LNCaP clone FGC (cell line): Measurements from ENCODE around the gene NFATC3.
"Not testable (repeated sequence)": the region's sequence is repeated elsewhere in the genome, so short reads cannot be mapped to it uniquely, and the experiment has no call there.

Experiments
- DNase-seq: peaks from one replicate; pipeline ENCODE4 v3.0.0-alpha.2; 2011; ENCODE audit warnings: low read depth
- H3K4me3 ChIP-seq: 2 replicates; pipeline ENCODE4 v1.5.1; 2011; ENCODE audit warnings: mild to moderate bottlenecking, low read depth, low read length, control low read depth
- TF ChIP-seq, protein P1 (sequence below): IDR thresholded peaks from 2 replicates; pipeline ENCODE4 v1.5.1; 2012; ENCODE audit warnings: mild to moderate bottlenecking; ENCODE audit not compliant: control insufficient read depth, insufficient read depth; ENCODE audit errors: extremely low read depth

Gene NFATC3

DNA sequence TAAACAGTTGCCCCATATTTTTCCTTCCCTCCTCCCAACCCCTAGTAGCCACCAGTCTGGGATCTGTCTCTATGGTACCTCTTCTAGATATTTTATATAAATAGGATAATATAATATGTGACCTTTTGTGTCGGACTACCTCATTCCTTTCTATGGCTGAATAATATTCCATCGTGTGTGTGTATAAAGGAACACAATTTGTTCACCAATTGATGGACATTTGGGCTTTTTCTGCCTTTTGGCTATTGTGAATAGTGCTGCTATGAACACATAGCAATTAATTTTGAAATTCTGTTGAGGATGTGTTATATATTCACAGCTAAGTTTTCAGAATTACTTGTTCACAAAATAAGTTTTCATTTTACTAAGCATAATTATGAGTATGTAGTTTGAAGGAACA is 2.5 kb downstream of the NFATC3 start:
- H3K4me3 ChIP-seq: no peak overlapping the region
- TF ChIP-seq, protein P1, sequence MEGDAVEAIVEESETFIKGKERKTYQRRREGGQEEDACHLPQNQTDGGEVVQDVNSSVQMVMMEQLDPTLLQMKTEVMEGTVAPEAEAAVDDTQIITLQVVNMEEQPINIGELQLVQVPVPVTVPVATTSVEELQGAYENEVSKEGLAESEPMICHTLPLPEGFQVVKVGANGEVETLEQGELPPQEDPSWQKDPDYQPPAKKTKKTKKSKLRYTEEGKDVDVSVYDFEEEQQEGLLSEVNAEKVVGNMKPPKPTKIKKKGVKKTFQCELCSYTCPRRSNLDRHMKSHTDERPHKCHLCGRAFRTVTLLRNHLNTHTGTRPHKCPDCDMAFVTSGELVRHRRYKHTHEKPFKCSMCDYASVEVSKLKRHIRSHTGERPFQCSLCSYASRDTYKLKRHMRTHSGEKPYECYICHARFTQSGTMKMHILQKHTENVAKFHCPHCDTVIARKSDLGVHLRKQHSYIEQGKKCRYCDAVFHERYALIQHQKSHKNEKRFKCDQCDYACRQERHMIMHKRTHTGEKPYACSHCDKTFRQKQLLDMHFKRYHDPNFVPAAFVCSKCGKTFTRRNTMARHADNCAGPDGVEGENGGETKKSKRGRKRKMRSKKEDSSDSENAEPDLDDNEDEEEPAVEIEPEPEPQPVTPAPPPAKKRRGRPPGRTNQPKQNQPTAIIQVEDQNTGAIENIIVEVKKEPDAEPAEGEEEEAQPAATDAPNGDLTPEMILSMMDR: no peak

DNA sequence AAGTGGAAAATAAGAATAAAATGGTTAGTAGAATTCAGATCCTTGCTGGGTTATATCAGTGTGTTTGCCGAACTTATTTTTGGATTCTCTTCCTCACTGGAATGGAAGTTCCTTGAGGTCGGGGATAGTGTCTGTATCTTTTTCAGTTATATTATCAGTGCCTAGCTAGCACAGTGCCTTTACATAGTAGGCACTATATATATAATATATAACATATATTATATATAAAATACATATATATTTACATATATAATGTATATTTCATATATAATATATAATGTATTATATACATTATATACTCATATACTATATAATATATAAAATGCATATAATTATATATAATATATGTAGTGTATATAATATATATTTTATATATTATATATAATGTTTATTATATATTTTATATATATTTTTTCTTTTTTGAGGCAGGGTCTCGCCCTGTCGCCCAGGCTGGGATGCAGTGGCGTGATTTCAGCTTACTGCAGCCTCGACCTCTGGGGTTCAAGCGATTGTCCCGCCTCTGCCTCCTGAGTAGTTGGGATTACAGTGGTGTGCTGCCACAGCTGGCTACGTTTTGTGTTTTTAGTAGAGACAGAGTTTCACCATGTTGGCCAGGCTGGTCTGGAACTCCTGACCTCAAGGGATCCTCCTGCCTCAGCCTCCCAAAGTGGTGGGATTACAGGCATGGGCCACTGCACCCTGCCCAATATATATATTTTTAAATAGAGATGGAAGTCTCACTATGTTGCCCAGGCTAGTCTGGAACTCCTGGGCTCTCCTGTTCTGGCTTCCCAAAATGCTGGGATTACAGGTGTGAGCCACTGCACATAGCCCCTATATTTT is 3.2 kb downstream of the NFATC3 start:
- TF ChIP-seq, protein P1: no peak
- H3K4me3 ChIP-seq: no peak overlapping the region
- DNase-seq: no peak

More for the DNA sequence above, 2.5 kb downstream of the NFATC3 start:
- DNase-seq: no peak

DNA sequence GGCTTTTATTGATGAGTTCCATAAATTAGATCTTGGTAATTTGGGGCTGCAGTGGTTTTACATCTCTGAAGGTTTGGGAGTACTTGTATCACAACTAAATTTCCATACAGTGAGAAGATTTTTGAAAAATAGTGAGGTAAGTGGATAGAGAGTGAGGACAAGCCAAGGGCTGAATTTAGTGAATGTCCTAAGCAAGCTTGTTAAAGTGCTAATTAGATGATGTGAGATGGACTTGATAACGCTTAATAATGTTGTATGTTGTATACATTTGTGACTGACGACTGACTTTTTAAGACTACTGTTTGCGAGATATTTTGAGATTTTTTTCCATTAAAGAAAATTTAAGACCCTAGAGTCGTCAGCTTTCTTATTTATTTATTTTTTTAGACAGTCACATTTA is 3.9 kb downstream of the NFATC3 start:
- TF ChIP-seq, protein P1: no peak
- no peak overlapping the region for H3K4me3 ChIP-seq
- DNase-seq: no peak

DNA sequence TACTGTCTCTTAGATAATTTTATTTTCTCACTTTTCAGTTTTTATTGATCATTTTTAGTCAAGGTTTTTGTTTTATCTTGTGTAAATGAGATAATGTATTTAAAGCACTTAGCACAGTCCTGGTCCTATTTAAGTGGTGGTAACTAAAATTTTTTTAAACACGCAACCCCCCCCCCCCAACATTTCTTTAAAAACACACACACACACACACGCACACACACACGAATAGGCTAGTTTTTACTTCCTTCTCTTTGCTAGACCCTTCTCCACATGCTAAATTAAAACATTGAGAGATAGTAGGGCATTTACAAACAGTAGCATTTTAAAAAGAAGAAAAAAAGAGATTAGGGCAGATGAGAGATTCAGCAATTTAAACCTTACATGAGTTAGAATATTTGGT is 5.0 kb downstream of the NFATC3 start:
- no peak for DNase-seq
- TF ChIP-seq, protein P1: no peak
- H3K4me3 ChIP-seq: no peak overlapping the region

DNA sequence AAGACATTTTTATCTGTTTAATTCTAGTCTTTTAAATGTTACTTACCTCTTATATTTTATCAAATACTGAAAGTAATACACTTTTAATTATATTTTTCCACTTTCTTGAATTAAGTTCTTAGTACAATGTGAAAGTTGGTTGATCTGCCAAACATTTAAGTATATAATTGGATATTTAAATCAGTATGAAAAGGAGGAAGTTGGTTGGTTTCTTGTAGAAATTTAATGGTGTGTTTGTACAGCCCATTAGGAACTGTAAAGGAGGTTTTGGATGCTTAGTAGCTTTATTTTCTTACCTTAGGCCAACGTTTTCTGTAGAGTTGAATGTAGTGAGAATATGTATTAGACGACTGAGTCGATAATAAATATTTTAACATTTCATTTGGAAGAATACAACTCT is 5.4 kb downstream of the NFATC3 start:
- DNase-seq: no peak
- TF ChIP-seq, protein P1: no peak
- H3K4me3 ChIP-seq: no peak overlapping the region

DNA sequence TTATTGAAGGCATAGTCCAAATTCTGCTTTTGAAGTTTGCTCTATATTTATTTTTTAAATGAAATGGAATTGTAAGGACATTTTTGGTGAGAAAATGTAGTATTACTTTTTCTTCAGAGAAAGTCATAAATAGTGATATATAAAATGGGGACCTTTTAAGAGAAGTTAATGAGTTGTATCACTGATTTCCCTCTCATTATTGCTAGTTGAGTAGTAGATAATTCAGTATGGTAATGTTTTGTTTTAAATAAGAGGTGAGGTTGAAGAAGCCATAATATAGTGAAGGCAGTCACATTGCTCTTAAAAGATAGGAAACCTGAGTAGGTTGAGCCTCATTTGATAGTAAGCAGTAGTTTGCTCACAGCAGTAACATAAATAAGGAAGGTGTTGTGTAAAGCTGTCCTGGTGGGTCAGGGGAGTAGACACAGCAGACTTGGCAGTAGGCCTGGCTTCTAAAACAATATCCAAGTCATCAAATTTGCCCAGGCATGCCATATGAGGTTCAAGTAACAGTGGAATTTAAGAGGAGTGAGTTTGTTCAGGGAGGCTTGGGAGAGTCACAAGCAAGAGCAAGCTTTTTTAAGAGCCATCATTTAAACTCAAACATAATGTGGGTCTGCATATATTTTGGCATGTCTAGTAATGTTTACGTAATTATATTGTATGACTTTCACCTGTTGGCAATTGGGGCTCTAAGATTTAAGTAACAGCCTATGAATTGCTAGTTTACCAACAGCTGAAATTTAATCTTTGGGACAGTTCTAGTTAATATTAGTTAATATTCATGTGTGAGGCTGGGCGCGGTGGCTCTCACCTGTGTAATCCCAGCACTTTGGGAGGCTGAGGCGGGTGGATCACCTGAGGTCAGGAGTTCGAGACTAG is 6.5 kb downstream of the NFATC3 start:
- H3K4me3 ChIP-seq: no peak overlapping the region
- TF ChIP-seq, protein P1: no peak
- peak; percentile 86 for DNase-seq

DNA sequence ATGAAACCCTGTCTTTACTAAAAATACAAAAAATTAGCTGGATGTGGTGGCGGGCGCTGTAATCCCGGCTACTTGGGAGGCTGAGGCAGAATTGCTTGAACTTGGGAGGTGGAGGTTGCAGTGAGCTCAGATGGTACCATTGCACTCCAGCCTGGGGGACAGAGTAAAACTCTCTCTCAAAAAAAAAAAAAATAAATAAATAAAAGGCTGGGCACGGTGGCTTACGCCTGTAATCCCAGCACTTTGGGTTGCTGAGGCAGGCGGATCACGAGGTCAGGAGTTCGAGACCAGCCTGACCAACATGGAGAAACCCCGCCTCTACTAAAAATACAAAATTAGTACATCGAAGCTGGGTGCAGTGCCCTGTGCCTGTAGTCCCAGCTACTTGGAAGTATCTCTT is 7.1 kb downstream of the NFATC3 start:
- not testable (repeated sequence) for DNase-seq, H3K4me3 ChIP-seq
